Stimulated activated CD8-positive, alpha-beta memory T cell treated with anti-CD3 and anti-CD28 coated beads, Interleukin-4, amount 100 ng/mL, for 48 hours (primary cell): Measurements from ENCODE around the gene PPIE.

Experiments
- DNase-seq: peaks from one replicate; pipeline ENCODE4 v3.0.0-alpha.2; 2020

The PPIE gene

GRCh38 chr1:39738622-39739366 lies at the start of gene PPIE:
PPIE (plus strand) TSS chr1:39738882; CDS start chr1:39738901, 19 bp downstream.
- DNase-seq, result peak; percentile 99

- no peak for DNase-seq
These were observed 49.5 kb upstream of the PPIE start for GRCh38 chr1:39689214-39689613.

- DNase-seq, result no peak
These were observed 49.0 kb upstream of the PPIE start for GRCh38 chr1:39689635-39690034.

- DNase-seq, result no peak
These were observed 48.5 kb upstream of the PPIE start for GRCh38 chr1:39690225-39690624.

- no peak for DNase-seq
These were observed 47.8 kb upstream of the PPIE start for GRCh38 chr1:39690794-39691382.

GRCh38 chr1:39691383-39692151 lies 47.1 kb upstream of the PPIE start, which contains the start of gene HPCAL4:
HPCAL4 (minus strand) TSS chr1:39691433; CDS start chr1:39684603, 6,830 bp downstream.
- peak; percentile 93 for DNase-seq

GRCh38 chr1:39692152-39693074 lies 46.3 kb upstream of the PPIE start:
- peak; percentile 36 for DNase-seq

GRCh38 chr1:39694026-39694425 lies 44.7 kb upstream of the PPIE start:
- no peak for DNase-seq

- no peak for DNase-seq
These were observed 43.7 kb upstream of the PPIE start for GRCh38 chr1:39695016-39695415.

- no peak for DNase-seq
These were observed 42.2 kb upstream of the PPIE start for GRCh38 chr1:39696448-39696847.

- no peak for DNase-seq
These were observed 40.1 kb upstream of the PPIE start for GRCh38 chr1:39698568-39698967.

- DNase-seq, result no peak
These were observed 39.3 kb upstream of the PPIE start for GRCh38 chr1:39699419-39699818.

- DNase-seq, result no peak
These were observed 38.3 kb upstream of the PPIE start for GRCh38 chr1:39700348-39700747.

- peak; percentile 4 for DNase-seq
These were observed 37.6 kb upstream of the PPIE start for GRCh38 chr1:39701049-39701439.

GRCh38 chr1:39704757-39705156 lies 33.9 kb upstream of the PPIE start:
- no peak for DNase-seq

- no peak for DNase-seq
These were observed 31.2 kb upstream of the PPIE start for GRCh38 chr1:39707506-39707905.

GRCh38 chr1:39711104-39711965 lies 27.3 kb upstream of the PPIE start:
- DNase-seq, result no peak

GRCh38 chr1:39711966-39712340 lies 26.7 kb upstream of the PPIE start:
- no peak for DNase-seq

- no peak for DNase-seq
These were observed 25.1 kb upstream of the PPIE start for GRCh38 chr1:39713557-39713956.

- DNase-seq, result no peak
These were observed 20.9 kb upstream of the PPIE start for GRCh38 chr1:39717809-39718208.

- no peak for DNase-seq
These were observed 18.3 kb upstream of the PPIE start for GRCh38 chr1:39720094-39720999.
